Measurements from ENCODE around the gene PMM2.
A peak's percentile ranks its signal among the peaks of the same experiment; 100 is the strongest.

Gene PMM2

DNA sequence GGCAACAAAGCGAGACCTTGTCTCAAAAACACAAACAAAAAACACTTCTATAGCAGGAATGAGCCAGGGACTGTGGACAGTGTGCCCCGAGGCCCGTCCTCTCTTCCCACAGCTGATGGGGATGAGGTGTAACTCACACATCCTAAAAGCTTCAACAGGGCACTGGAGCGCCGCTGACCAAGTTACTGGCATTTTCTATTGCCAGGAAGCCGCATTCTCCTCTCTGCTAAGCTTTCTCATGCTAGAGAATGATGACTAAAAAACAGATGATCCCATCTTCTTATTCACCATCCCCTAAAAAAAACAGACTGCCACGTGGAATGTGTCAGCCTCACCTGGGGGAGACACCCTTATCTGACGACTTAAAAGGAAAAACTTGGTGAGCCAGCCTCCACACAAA, 54.9 kb downstream of the PMM2 start:
- no peaks in the 10 kb centered on the region for H3K9me3 ChIP-seq (ENCODE audit: insufficient read depth, low read length, severe bottlenecking)
- H4K20me1 ChIP-seq (ENCODE audit: insufficient read depth, low read length), result peaks cover 81% of the 10 kb centered on the region
- peaks cover 95% of the 10 kb centered on the region for H3K36me3 ChIP-seq (ENCODE audit: insufficient read depth, low read length)
- ATAC-seq (ENCODE audit: insufficient read depth, low read depth) (no peak), DNase-seq (no peak)
- H3K79me2 ChIP-seq (ENCODE audit: insufficient read depth, low read length), result peaks cover 87% of the 10 kb centered on the region
- H3K4me1 ChIP-seq (ENCODE audit: insufficient read depth, low read length), result peaks cover 6% of the 10 kb centered on the region; the same call in 1 of the 2 replicates
- H3K27ac ChIP-seq (ENCODE audit: low read length), result peak overlapping the region; percentile 28; the same call in 1 of the 2 replicates
- H3K27me3 ChIP-seq (ENCODE audit: insufficient read depth, low read length, poor library complexity), result no peaks in the 10 kb centered on the region
- TF ChIP-seq, protein P1, sequence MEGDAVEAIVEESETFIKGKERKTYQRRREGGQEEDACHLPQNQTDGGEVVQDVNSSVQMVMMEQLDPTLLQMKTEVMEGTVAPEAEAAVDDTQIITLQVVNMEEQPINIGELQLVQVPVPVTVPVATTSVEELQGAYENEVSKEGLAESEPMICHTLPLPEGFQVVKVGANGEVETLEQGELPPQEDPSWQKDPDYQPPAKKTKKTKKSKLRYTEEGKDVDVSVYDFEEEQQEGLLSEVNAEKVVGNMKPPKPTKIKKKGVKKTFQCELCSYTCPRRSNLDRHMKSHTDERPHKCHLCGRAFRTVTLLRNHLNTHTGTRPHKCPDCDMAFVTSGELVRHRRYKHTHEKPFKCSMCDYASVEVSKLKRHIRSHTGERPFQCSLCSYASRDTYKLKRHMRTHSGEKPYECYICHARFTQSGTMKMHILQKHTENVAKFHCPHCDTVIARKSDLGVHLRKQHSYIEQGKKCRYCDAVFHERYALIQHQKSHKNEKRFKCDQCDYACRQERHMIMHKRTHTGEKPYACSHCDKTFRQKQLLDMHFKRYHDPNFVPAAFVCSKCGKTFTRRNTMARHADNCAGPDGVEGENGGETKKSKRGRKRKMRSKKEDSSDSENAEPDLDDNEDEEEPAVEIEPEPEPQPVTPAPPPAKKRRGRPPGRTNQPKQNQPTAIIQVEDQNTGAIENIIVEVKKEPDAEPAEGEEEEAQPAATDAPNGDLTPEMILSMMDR (IDR thresholded peaks at IDR 0.05; ENCODE audit: borderline replicate concordance, extremely low read depth, low read length, poor library complexity, severe bottlenecking), result no peak
- TF ChIP-seq EZH2 (IDR thresholded peaks at IDR 0.05; ENCODE audit: borderline replicate concordance, low read depth, low read length, severe bottlenecking), result no peak
- H2AFZ ChIP-seq (ENCODE audit: low read depth, low read length), result no peak overlapping the region
- H3K4me2 ChIP-seq (ENCODE audit: insufficient read depth, low read length), result no peak overlapping the region
- H3K4me3 ChIP-seq (ENCODE audit: low read depth in 1 of 2, low read length in 2 of 2), result no peak overlapping the region
- H3K9ac ChIP-seq (ENCODE audit: low read depth, low read length), result no peak overlapping the region

DNA sequence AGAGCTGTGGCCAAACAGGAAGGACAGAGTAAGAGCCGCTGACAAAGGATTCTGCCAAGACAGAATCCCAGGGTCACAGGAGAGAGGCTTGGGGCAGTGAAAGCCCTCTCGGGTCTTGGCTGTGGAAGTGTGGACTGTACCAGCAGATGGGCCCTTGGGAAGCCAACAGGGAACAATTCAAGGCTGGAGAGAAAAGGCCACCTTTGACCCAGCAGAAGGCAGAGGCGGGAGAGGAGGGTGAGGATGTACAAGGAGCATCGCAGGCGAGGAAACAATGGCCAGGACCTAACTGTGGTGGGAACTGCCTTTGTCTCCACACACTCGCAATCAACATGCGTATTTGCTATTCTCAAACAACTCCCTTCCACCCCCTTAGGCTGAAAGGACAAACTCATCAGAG, 55.5 kb downstream of the PMM2 start:
- H3K79me2 ChIP-seq (ENCODE audit: insufficient read depth, low read length), result peaks cover 87% of the 10 kb centered on the region
- no peaks in the 10 kb centered on the region for H3K27me3 ChIP-seq (ENCODE audit: insufficient read depth, low read length, poor library complexity)
- no peak for ATAC-seq (ENCODE audit: insufficient read depth, low read depth)
- no peak for DNase-seq
- H2AFZ ChIP-seq (ENCODE audit: low read depth, low read length), result no peak overlapping the region
- no peak overlapping the region for H3K27ac ChIP-seq (ENCODE audit: low read length)
- no peak overlapping the region for H3K4me3 ChIP-seq (ENCODE audit: low read depth in 1 of 2, low read length in 2 of 2)
- H4K20me1 ChIP-seq (ENCODE audit: insufficient read depth, low read length), result peaks cover 79% of the 10 kb centered on the region
- H3K4me1 ChIP-seq (ENCODE audit: insufficient read depth, low read length), result peaks cover 6% of the 10 kb centered on the region; the same call in 1 of the 2 replicates
- H3K9me3 ChIP-seq (ENCODE audit: insufficient read depth, low read length, severe bottlenecking), result no peaks in the 10 kb centered on the region
- H3K4me2 ChIP-seq (ENCODE audit: insufficient read depth, low read length), result no peak overlapping the region
- peaks cover 93% of the 10 kb centered on the region for H3K36me3 ChIP-seq (ENCODE audit: insufficient read depth, low read length)
- TF ChIP-seq, protein P1 (IDR thresholded peaks at IDR 0.05; ENCODE audit: borderline replicate concordance, extremely low read depth, low read length, poor library complexity, severe bottlenecking), result no peak
- H3K9ac ChIP-seq (ENCODE audit: low read depth, low read length), result no peak overlapping the region

DNA sequence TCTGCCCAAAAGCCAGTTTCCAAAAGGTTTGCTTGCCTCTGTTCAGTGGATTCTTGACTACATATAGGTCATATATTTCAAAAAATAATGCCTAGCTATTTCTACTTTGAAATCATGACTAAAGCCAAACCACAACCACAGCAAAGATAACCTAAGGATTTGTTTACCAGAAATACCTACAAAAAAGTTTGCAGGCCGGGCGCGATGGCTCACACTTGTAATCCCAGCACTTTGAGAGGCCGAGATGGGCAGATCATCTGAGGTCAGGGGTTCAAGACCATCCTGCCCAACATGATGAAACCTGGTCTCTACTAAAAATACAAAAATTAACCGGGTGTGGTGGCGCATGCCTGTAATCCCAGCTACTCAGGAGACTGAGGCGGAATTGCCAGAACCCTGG, 56.0 kb downstream of the PMM2 start:
- H3K4me3 ChIP-seq (ENCODE audit: low read depth in 1 of 2, low read length in 2 of 2), result no peak overlapping the region
- no peaks in the 10 kb centered on the region for H3K27me3 ChIP-seq (ENCODE audit: insufficient read depth, low read length, poor library complexity)
- H3K79me2 ChIP-seq (ENCODE audit: insufficient read depth, low read length), result peaks cover 87% of the 10 kb centered on the region
- no peak for DNase-seq
- H3K36me3 ChIP-seq (ENCODE audit: insufficient read depth, low read length), result peaks cover 93% of the 10 kb centered on the region
- peaks cover 6% of the 10 kb centered on the region; the same call in 1 of the 2 replicates for H3K4me1 ChIP-seq (ENCODE audit: insufficient read depth, low read length)
- H4K20me1 ChIP-seq (ENCODE audit: insufficient read depth, low read length), result peaks cover 79% of the 10 kb centered on the region
- no peaks in the 10 kb centered on the region for H3K9me3 ChIP-seq (ENCODE audit: insufficient read depth, low read length, severe bottlenecking)
- H3K27ac ChIP-seq (ENCODE audit: low read length), result no peak overlapping the region
- no peak overlapping the region for H3K9ac ChIP-seq (ENCODE audit: low read depth, low read length)
- H3K4me2 ChIP-seq (ENCODE audit: insufficient read depth, low read length), result no peak overlapping the region
- TF ChIP-seq, protein P1 (IDR thresholded peaks at IDR 0.05; ENCODE audit: borderline replicate concordance, extremely low read depth, low read length, poor library complexity, severe bottlenecking), result no peak
- no peak for TF ChIP-seq EZH2 (IDR thresholded peaks at IDR 0.05; ENCODE audit: borderline replicate concordance, low read depth, low read length, severe bottlenecking)
- no peak for ATAC-seq (ENCODE audit: insufficient read depth, low read depth)
- H2AFZ ChIP-seq (ENCODE audit: low read depth, low read length), result no peak overlapping the region
